Testis (tissue), 3 donors: ENCODE results near the gene MAP2. TPM values are rescaled to one million over a fixed set of nuclear protein-coding genes. Genes with fewer than 3 reads are reported as not detected.

Experiments used
- DNase-seq: peaks from one replicate; pipeline ENCODE4 v3.0.0-alpha.2; 2019
- H3K27ac ChIP-seq, 2 donors: fragments of 200-600 bp; sonication (generic); one replicate each; pipeline ENCODE4 v1.5.1; 2019
- H3K27me3 ChIP-seq: fragments of 200-600 bp; sonication (generic); one replicate; pipeline ENCODE4 v1.5.1; 2019
- H3K36me3 ChIP-seq: fragments of 200-600 bp; sonication (generic); one replicate; pipeline ENCODE4 v1.5.1; 2017; ENCODE audit warnings: low read depth; ENCODE audit errors: missing control alignments
- H3K4me1 ChIP-seq: fragments of 200-600 bp; sonication (generic); one replicate; pipeline ENCODE4 v1.5.1; 2019
- H3K4me3 ChIP-seq, 2 donors: fragments of 200-600 bp; sonication (generic); one replicate each; pipeline ENCODE4 v1.5.1; 2017 to 2019
- H3K9me3 ChIP-seq: fragments of 200-600 bp; sonication (generic); one replicate; pipeline ENCODE4 v1.5.1; 2017
- CTCF ChIP-seq, 3 experiments: fragments of 450-650 bp in 2 of 3; fragments of 200-600 bp in 1 of 3; sonication (generic) in 1 of 3; IDR thresholded peaks; one replicate each; pipeline ENCODE4 v1.5.1; 2016 to 2019; ENCODE audit warnings: antibody characterized with exemption in 3 of 3, mild to moderate bottlenecking in 2 of 3, moderate library complexity in 1 of 3
- POLR2A ChIP-seq: fragments of 450-650 bp; IDR thresholded peaks from one replicate; pipeline ENCODE4 v1.6.1; 2017; ENCODE audit warnings: antibody characterized with exemption, mild to moderate bottlenecking, moderate library complexity
- WGBS, 2 donors: methylation state at CpG; one replicate each; pipeline ENCODE4 v1.1.5; 2018; 5-methylcytosine and 5-hydroxymethylcytosine counted together
- intact Hi-C: fragments of 100-400 bp; cut with DNase I; formaldehyde crosslinking; loops from one replicate; pipeline ENCODE4 v1.15.1; 2023; ENCODE audit warnings: low total_unique reads
- polyA plus RNA-seq: library from polyadenylated mRNA; stranded (reverse); fragments of 350-450 nt; fragmentation: Illumina TruSeq; extraction: RNeasy Lipid Tissue Mini Kit (QIAGEN cat#74804); gene quantifications from one replicate; pipeline ENCODE4 v1.2.3, GENCODE V29; 2014; ENCODE audit warnings: low read depth, low replicate concordance; ENCODE audit not compliant: insufficient read depth
- small RNA-seq, 2 donors: library from RNA; depleted of rRNA; stranded (forward); fragments of <200 nt; gene quantifications; one replicate each; pipeline ENCODE3, GENCODE V24; 2016
- total RNA-seq, 2 donors: library from RNA; depleted of rRNA; stranded (reverse); fragments of >200 nt; gene quantifications; one replicate each; pipeline ENCODE4 v1.2.3, GENCODE V29; 2016

The MAP2 gene
- total and polyA plus RNA-seq, 3 donors from 2014 or later: 15.6 to 30.9 (median 20.9) TPM

GRCh38 chr2:209771474-209772289 is 347.8 kb downstream of the MAP2 start, which contains the start of gene UNC80:
Gene UNC80, plus strand, starts transcription at chr2:209771832. Its CDS starts 241 bp downstream, at chr2:209772073.
- H3K36me3 ChIP-seq: no peaks in the 10 kb centered on the region
- peaks cover 5% of the 10 kb centered on the region for H3K4me1 ChIP-seq
- TF ChIP-seq POLR2A: no peak
- TF ChIP-seq CTCF (IDR thresholded peaks at IDR 0.05): no peak
- peak within 1 kb of the TSS; percentile 62 to 71 for H3K4me3 ChIP-seq
- WGBS, 2 donors: 2 to 3% methylated on average over 26 to 66 of the region's 73 CpGs
- no peaks in the 10 kb centered on the region for H3K27me3 ChIP-seq
- peak; percentile 89 for DNase-seq
- peak within 1 kb of the TSS; percentile 64 for H3K27ac ChIP-seq
- intact Hi-C loops: no loop called here
- no peaks in the 10 kb centered on the region for H3K9me3 ChIP-seq

DNA sequence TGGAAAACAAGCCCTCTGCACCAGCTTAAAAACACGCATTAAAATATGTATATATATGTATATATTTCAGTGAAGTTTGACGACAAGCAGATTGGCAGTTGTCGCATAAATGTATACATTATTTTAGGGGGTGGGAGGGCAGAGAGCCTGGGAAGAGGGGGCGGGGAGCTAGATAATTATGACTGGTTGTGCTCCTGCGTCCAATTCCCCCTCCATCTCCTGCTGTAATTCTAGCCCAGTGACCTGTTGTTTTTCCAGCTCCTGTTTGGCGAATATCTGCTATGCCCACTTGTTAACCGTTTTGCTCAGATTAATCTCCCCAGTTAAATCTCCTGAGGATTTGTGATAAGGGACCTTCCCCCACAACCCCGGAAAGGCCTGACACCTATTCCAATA is 348.4 kb downstream of the MAP2 start:
- no peaks in the 10 kb centered on the region for H3K9me3 ChIP-seq
- H3K27me3 ChIP-seq: no peaks in the 10 kb centered on the region
- DNase-seq: peak; percentile 51
- peak overlapping the region; percentile 62 to 71 for H3K4me3 ChIP-seq
- peak overlapping the region in 1 of 2 donors; percentile 64 for H3K27ac ChIP-seq
- no peaks in the 10 kb centered on the region for H3K36me3 ChIP-seq
- no peak for TF ChIP-seq CTCF (IDR thresholded peaks at IDR 0.05)
- WGBS, 2 donors: 4 to 9% methylated on average over 8 of the region's 8 CpGs
- peaks cover 5% of the 10 kb centered on the region for H3K4me1 ChIP-seq
- intact Hi-C loops: no loop called here

DNA sequence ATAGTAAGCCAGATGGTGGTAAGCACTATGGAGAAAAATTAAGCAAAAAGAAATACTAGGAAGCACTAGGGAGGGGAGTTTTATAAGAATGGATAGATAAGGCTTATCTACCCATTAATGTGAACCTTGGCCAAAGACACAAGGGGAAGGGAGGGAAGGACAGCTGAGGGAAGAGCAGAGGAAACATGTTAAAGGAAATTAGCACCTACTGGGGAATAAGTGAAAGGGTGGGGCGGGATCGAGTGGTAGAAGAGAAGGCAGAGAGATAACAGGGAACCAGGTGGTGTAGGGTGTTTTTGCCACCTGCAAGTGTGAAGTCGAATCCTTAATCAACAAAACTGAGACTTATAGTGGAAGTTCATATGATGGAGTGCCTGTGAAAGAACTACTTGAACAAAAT is 349.5 kb downstream of the MAP2 start:
- TF ChIP-seq POLR2A: no peak
- TF ChIP-seq CTCF (IDR thresholded peaks at IDR 0.05): no peak
- no peaks in the 10 kb centered on the region for H3K27me3 ChIP-seq
- no peaks in the 10 kb centered on the region for H3K36me3 ChIP-seq
- intact Hi-C loops: no loop called here
- 32 to 40% methylated on average over 3 of the region's 3 CpGs for WGBS, 2 donors
- H3K9me3 ChIP-seq: no peaks in the 10 kb centered on the region
- peaks cover 5% of the 10 kb centered on the region for H3K4me1 ChIP-seq
- no peak overlapping the region for H3K27ac ChIP-seq
- DNase-seq: no peak
- H3K4me3 ChIP-seq: no peak overlapping the region

Small RNAs within 50 kb of the gene (small RNA-seq; reads per million reads assigned to genes)
- 0 reads per million in 2 donors for gene RNA5SP118
